EL (cell line): ENCODE data around the gene UBA52.
"Not testable (repeated sequence)": the region's sequence is repeated elsewhere in the genome, so short reads cannot be mapped to it uniquely, and the experiment has no call there.

Experiments used
- DNase-seq: peaks from one replicate; pipeline ENCODE4 v3.0.0-alpha.2; 2016

UBA52 gene

DNA sequence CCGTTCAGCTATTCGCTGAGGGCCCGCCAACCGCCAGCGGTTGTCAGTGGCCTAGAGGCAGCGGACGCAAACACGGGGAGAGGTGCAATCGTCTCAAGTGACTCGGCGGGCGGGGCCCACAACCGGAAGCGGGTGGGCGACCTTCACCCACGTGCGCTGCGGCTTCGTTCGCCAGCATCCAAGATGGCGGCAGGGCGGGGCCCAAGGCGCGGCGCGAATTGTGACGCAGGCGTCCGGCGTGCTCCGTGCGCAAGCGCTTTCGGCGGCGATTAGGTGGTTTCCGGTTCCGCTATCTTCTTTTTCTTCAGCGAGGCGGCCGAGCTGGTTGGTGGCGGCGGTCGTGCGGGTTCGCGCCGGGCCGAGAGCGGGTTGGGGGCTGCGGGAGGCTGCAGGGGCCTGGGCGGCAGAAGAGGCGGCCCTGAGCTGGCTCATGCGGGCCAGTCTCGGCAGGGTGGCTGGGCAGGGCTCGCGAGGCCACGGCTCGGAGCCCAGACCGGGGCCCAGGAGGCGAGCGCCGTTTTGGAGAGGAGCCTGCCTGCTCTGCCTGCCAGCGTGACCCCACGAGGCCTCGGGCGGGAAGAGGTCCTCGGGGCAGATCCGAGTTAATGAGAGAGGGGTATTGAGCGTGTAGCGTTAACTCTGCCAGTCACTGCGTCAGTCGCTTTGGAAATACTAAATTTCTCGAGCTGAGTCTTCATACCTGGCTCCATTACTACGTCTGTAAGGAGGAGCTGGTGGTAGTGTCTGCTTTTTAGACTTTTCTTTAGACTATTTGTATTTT, at the start of gene UBA52:
Gene UBA52, plus strand, starts transcription at position 294 of the 781 bp plus-strand sequence. CDS start 1,444 bp downstream, outside the sequence.
- DNase-seq = peak; percentile 97

DNA sequence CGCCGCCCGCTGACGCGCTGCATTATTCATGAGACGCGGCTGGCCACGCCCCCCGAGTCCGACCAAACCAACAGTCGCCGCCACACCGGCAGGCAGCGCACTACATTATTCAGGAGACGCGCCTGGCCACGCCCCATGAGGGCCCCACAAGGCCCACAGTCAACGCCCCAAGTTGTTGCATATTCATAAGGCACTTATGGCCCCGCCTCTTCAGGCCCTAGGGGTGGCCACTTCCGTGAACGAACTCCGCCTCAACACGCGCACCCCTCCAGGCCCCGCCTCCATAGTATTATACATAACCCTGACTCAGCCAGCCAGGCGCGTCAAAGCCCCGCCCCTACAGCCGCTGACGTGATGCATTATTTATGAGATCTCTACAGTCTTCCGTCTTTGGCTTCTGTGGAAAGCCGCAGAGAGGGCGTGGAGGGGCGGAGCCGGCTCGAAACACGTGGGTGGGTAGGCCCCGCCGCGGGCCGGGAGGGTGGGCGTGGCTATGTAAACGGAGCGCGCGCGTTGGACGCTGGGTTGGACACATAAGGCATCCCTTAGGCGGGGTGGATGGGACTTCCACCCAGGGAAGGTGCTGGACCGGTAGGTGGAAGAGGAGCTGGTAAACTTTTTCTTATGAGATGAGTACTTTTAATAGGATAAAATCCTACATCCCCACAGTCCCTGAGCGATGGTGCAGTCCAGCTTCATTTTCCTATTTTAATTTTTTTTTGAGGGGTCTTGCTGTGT, 49.4 kb upstream of the UBA52 start:
- peak; percentile 100 for DNase-seq

DNA sequence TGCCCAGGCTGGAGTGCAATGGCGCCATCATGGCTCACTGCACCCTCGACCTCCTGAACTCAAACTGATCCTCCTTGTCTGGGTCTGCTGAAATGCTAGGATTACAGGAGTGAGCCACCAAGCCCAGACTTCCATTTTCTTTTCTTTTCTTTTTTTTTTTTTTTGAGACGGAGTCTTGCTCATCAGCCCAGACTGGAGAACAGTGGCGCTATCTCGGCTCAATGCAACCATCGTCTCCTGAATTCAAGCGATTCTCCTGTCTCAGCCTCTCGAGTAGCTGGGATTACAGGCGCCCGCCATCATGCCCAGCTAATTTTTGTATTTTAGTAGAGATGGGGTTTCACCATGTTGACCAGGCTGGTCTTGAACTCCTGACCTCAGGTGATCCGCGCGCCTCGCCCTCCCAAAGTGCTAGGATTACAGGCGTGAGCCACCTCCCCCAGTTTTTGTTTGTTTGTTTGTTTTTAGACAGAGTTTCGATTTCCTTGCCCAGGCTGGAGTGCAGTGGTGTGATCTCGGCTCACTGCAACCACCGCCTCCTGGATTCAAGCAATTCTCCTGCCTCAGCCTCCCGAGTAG, 48.7 kb upstream of the UBA52 start:
- not testable (repeated sequence) for DNase-seq

DNA sequence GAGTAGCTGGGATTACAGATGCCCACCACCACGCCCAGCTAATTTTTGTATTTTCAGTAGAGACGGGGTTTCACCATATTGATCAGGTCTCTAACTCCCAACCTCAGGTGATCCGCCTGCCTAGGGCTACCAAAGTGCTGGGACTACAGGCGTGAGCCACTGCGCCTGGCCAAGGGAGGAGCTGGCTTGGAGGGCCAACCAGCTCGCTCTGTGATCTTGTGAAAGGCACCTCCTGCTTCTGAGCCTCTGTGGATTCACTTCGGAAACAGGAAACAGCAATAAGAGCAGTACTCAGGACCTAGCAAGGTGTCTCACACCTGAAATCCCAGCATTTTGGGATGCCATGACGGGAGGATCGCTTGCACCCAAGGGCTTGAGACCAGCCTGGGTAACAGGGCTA, 47.8 kb upstream of the UBA52 start:
- DNase-seq = no peak

DNA sequence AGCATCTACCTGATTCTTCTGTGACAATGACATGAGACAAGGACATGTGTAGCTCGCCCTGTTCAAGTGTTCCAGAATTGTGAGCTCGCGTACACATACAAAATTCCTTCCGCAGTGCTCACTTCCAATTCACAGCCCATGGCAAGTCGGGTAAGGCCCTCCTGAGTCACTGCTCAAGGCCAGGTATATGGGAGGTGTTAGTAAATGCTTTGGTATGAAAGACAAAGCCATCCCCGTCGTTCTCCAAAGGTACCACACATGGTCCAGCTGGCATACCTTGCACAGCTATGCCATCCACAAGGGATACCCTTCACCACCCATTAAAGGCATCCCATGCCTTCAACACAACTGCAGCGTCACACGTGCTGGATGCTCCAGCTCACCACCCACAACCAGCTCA, 45.3 kb upstream of the UBA52 start:
- no peak for DNase-seq

DNA sequence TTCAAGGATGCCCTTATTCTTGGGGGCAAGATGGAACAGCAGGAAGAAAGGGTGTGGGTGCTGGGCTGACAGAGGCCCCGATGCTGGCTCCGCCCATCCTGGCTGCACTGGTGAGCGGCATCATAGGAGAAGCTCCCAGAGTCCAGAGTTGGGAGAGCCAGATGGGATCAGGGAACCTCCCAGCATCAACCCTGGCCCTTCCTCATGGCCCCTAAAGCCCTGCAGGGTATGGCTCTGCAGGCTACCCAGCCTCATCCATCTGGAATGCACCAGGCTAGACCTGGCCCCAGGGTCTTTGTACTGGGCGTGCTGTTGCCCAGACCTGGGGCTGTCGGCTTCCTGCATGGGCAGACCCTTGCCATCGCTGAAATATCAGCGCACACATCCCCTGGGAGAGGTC, 41.9 kb upstream of the UBA52 start:
- DNase-seq = peak; percentile 53

DNA sequence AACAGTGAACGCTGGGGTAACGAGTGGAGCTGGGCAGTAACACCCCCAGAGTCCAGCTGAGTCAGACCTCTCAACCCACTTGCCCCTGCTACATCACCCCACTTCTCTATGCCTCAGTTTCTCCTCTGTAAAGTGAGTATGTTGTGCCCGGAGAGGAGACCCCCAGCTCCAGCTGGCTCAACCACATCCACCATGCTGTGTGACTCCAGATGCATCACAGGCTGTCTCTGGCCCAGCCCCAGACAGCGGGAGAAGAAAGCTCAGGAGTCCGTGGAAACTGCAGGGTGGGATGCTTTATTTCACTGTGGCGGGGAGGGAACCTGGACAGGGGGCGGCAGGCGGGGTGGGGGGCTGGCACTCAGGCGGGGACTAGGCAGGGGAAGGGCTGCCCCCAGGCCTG, 40.2 kb upstream of the UBA52 start:
- DNase-seq = no peak

DNA sequence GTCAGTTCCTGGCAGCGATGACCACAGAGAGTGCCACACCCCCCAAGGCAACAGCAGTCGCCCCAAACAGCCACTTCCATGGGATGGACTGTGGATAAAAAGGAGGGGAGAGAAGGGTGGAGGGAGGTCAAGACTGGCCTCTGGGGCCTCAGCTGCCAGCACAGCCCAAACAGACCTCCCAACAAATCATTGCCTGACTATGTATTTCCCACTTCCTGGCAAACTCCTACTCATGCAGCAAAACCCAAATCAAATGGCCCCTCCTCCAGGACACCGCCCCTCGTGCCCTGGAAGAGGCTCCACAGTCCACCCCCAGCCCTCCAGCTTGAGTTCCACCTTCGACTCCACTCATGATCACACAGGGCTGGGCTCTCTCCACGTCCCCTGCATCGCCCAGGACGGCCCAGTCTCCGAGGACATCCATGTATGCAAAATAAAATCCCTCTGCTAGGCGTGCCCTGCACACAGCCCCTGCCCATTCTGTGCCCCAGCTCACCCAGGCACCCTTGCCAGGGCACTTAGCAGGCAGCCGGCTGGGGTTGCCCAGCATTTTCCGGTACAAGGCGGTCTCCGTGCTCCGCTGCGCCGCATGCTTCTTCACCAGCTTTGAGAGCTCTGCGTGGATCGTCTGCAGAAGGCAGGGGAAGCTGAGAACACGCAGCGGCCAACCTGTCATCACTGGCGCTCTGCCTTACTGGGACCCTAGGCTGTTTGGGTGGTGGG, 39.3 kb upstream of the UBA52 start:
- no peak for DNase-seq

DNA sequence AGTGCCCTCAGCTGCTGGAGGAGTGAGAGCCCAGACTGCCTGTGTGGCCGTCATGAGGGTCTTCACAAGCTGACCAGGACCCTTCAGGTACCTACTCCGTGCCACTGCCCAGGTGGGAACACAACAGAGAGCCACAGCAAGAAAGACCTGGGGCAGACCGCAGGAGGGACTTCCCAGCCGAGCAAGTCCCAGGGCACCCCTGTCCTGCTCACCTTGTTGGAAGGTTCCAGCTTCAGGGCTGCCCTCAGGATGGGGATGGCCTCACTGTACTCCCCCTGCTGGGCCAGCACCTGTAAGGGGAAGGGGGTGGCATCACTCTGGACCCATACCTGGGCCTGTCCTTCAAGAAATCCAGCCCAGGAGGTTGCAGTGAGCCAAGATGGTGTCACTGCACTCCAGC, 38.6 kb upstream of the UBA52 start:
- DNase-seq = no peak

DNA sequence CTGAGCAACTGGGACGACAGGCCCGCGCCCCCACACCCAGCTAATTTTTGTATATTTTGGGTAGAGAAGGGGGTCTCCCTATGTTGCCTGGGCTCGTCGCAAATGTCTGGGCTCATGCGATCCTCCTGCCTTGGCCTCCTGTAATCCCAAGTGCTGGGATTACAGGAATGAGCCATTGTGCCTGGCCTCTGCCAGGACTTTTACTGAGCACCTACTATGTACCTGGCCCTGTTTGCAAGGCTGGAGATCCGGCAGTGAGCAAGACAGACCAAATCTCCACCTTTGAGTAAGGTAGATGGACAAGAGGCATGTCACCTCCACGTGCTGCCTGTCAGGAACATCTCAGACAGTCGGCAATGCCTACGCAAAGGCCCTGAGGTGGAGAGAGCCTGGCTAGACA, 35.2 kb upstream of the UBA52 start:
- DNase-seq = no peak

DNA sequence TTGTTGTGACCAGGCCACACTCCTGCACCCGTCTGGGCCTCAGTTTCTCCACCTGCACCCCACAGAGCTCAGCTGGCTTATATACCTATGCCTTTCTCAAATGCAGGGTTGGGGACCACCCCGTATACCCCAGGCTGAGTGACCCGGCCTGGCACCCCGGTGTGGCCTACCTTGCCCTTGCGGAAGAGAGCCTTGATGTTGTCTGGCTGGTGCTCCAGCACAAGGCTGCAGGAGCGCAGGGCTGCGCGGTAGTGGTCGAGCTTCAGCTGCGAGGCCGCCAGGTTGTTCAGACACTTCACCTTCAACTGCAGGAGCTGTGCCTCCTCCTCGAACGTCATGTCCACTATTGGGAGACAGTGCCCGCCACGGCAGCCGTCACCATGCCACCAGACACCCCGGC, 34.2 kb upstream of the UBA52 start:
- DNase-seq = no peak

DNA sequence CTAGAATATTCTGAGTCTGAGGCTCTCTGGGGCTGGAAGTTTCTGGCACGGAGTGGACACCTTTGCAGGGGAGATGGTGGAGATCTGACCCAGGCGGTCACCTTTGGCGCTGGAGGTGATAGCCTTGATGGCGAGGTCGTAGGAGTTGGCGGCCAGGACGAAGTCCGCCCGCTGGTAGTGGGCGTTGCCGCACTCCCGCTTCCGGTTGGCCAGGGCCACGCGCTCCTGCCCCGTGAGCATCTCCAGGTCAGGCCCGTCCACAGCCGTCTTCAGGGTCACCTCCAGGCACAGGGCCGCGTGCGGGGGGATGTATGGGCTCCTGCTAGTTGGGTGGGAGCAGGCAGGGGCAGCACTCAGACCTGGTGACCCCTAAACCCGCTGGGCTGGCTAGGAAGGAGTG, 33.5 kb upstream of the UBA52 start:
- no peak for DNase-seq

DNA sequence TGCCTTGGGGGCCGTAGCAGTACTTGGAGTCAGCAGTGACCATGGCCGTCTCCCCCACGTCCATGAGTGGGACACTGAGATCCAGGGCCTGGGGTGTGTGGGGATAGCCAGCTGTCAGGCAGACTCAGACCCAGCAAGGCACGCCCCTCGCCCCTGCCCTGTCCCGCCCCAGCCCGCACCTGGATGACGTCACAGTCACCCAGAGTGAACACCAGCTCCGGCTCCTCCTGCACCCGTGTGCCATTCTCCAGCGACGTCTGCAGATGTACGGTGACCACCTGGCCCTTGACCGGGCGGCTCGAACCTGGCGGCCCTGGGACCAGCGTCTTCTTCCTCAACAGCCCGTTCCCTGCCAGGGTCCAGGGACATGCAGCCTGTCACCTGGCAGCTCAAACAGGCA, 32.3 kb upstream of the UBA52 start:
- no peak for DNase-seq

DNA sequence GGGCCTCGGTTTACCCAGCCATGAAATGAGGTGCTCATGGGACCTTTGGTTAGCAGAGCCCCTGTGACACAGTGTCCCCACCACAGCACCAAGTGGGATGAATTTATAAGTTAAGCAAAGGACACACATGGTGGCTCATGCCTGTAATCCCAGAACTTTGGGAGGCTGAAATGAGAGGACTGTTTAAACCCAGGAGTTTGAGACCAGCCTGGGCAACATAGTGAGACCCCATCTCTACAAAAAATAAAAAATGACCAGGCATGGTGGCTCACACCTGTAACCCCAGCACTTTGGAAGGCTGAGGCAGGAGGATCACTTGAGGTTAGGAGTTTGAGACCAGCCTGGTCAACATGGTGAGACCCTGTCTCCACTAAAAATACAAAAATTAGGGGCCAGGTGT, 31.5 kb upstream of the UBA52 start:
- not testable (repeated sequence) for DNase-seq

DNA sequence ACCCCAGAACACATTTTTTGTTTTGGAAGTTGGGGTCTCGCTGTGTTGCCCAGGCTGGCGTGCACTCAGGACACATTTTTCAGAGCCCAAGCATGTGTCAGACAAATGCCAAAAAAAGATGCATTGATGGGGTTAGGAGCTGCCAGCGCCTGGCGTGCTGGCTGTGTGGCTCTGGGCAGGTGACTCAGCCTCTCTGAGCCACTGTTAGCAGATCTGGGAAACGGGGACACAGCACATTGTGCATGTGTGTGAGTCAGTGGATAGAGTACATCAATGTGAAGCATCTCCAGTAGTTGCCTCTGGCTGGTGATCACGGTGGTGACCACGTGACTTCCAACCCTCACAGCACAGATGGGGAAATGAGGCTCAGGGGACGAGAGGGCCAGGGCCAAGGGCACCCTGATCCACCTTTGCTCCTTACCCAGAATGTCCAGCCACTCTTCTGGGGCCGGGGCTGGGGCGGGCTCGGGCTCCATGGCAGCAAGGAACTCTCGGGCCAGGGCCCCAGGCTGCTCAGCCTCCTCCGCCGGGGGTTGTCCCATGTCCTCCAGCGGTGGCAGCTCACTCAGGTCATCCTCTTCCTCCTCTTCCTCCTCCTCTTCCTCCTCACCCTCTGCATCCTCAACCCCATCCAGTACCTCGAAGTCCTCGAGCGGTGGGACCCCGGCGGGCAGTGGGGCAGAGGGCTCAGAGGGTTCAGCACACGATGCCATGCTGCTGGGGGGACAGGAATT, 30.2 kb upstream of the UBA52 start:
- peak; percentile 44 for DNase-seq

DNA sequence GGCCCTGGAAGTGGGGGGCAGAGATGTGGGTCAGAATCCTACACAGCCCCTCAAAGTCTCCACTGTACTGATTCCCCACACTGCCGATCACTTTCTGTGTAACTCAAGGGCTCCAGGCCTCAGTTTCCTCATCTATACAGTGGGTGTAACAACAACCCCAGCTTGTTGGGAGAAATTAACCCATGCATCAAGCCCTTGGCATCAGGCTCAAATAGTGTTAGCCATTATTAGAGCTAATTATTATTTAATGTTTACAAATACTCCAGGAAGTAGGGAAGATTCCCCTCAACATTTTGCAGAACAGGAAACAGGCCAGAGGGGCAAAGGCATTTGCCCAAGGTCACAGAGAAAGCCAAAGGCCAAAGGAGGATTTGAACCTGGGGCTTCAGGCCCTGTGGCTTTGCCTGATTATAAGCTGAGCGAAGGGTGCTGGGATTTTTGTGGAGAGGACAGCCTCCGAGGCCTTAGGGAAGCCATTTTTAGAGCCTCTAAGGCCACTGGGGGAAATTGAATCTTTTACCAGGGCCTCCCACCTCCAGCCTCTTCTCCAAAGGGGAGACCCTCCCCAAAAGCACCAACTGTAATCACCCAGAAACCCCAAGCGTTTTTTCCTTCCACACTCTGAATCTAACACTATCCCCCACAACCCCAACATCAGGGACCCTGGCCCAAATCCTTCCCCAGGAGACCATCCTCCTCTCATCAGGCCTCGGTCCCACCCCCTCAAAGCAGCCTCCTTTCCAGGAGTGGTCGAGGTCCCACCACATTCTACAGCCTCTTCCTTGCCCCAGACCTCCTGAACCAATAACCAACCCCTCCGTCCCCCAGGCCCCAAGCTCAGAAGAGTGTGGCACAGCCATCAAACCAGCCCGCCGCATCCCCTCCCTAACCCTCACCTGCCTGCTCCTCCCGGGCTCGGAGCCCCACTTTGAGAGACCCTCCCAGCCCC, 29.4 kb upstream of the UBA52 start:
- no peak for DNase-seq

DNA sequence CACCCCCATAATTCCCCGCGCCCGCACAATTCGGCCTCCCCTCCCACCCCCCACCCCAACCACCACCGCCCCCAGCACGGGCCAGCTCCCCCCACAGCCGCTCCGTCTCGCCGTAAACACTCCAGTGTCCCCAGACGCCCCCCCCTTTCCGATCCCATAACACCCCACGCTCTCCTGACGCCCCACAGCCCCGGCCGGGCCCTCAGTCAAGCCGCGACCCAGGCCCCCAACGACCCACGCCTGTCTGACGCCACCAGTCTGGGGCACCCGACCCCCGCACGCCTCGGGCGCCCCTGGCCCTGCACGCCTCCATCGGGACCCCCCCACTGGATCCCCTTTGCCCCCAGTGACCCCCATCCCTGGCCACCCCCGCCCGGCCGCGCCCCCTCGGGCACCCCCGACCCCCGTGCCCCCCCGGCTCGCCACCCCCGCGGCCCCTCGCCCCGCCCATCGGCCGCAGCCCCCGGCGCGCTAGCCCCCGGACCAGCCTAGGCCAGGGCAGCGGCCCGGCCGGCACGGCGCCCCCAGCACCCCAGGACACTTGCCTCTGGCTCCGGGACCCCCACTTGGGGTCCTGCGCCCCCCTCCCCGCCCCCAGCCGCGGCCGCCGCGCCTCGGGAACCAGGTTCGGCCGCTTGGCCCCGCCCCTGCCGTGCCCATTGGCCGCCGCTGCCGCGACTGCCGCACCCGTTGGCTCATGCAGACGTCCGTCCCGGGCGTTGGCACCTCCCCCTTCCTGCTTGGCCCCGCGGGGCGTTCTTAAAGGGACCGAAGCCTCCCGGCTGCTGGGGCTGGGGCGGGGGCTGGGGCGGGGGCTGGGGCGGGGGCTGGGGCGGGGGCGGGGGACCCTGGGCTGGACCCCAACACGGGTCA, 28.5 kb upstream of the UBA52 start, which contains the start of gene FKBP8:
Gene FKBP8, minus strand, starts transcription at position 633 of the 873 bp plus-strand sequence. CDS start 1,603 bp downstream, outside the sequence.
- peak; percentile 83 for DNase-seq

DNA sequence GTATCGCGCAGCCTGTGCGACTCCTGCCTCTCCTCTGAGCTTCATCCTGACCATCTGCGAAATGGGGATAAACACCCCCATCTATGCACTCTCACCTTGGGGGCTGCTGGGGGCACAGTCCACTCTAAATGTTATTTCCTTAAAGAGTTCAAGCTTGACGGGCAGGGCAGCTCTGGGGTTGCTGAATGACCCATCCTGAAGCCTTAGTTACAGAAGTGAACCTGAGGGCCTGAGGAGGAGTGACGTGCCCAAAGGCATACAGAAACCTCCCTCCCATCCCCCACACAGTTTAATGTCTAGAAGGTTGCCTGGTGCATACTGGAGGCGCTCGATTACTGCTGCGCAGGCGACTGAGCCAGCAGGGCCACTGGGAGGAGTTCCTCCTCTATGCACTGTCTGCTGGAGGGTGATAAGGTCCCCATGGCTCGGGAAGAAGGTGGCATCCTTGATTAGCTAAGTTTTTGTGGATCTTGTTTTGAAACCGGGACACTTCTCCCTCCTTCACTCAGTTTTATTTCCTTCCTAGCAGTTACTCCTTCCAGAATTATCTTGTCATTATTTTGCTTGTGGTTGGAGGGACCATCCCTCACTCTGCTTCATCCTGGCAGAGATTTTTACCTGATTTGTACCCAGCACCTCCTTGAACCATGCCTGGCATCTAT, 27.7 kb upstream of the UBA52 start:
- peak; percentile 78 for DNase-seq

DNA sequence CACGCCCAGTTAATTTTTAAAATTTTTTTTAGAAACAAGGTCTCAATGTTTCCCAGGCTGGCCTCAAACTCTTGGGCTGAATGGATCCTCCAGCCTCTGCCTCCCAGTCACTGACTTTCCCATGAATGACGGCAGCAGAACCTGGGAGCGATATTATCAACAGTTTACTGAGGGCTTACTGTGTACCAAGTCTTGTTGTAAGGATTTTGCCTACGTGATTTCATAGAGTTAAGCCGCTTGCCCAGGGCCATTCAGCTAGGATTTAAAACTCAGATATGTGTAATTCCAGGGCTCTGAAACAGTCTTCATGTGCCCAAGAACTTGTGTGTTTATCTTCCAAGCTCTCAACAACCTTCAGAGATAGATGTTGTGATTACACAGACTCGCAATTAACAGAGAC, 20.0 kb upstream of the UBA52 start:
- DNase-seq = no peak
